Erythroblast (primary cell): ENCODE data around the gene GABRB1.

Experiments
- GATA1 ChIP-seq: IDR thresholded peaks from 2 replicates; pipeline ENCODE4 v1.6.1; 2011; ENCODE audit warnings: low read depth, mild to moderate bottlenecking, control low read depth, low read length, moderate library complexity
- POLR2A ChIP-seq: IDR thresholded peaks from 2 replicates; pipeline ENCODE4 v1.6.1; 2011; ENCODE audit warnings: mild to moderate bottlenecking, low read length

GRCh38 chr4:46992338-46992737 lies 39.0 kb upstream of the GABRB1 start:
- TF ChIP-seq POLR2A (no peak), GATA1 (no peak)
